GM12874 (cell line): ENCODE data around the gene RPL10.

Experiments
- CTCF ChIP-seq: IDR thresholded peaks from 2 replicates; pipeline ENCODE4 v1.5.1; 2011; ENCODE audit warnings: low read depth, mild to moderate bottlenecking, control low read depth, low read length, moderate library complexity; ENCODE audit not compliant: insufficient read depth

Gene RPL10

GRCh38 chrX:154380787-154381186, 17.4 kb upstream of the RPL10 start:
- TF ChIP-seq CTCF = no peak

GRCh38 chrX:154381271-154381670, 16.9 kb upstream of the RPL10 start:
- no peak for TF ChIP-seq CTCF

GRCh38 chrX:154382483-154383069, 15.6 kb upstream of the RPL10 start:
- TF ChIP-seq CTCF = no peak

GRCh38 chrX:154383359-154384283, 14.6 kb upstream of the RPL10 start:
- no peak for TF ChIP-seq CTCF

- no peak for TF ChIP-seq CTCF
Measured at GRCh38 chrX:154384284-154384892, 13.8 kb upstream of the RPL10 start.

- no peak for TF ChIP-seq CTCF
Measured at GRCh38 chrX:154396973-154397887, 947 bp upstream of the RPL10 start.
